HepG2 (cell line): ENCODE measurements around the gene RBM8A. TPM values are rescaled to one million over a fixed set of nuclear protein-coding genes. Genes with fewer than 3 reads are reported as not detected.

Source experiments
- AGO1 ChIP-seq: fragments of 200-400 bp; formaldehyde crosslinking; IDR thresholded peaks from 2 replicates; pipeline ENCODE4 v1.6.1; 2017; ENCODE audit warnings: mild to moderate bottlenecking, low read depth, low read length, moderate library complexity; ENCODE audit not compliant: poor library complexity, severe bottlenecking
- AGO2 ChIP-seq: fragments of 200-400 bp; formaldehyde crosslinking; optimal IDR thresholded peaks from 2 replicates; pipeline ENCODE3; 2017; ENCODE audit warnings: mild to moderate bottlenecking, low read depth, low read length, moderate library complexity
- BRD4 ChIP-seq: sonication (generic); formaldehyde crosslinking; IDR thresholded peaks from 2 replicates; pipeline ENCODE4 v1.4.0; 2020; ENCODE audit warnings: missing genetic modification reagents
- CHD2 ChIP-seq: IDR thresholded peaks from 2 replicates; pipeline ENCODE4 v1.6.1; 2011; ENCODE audit warnings: low read depth, low read length, improper control_type of control experiment
- ELF1 ChIP-seq: sonication (generic); formaldehyde crosslinking; IDR thresholded peaks from 2 replicates; pipeline ENCODE4 v1.4.0; 2020; ENCODE audit warnings: missing genetic modification reagents
- HNF1A ChIP-seq, 2 experiments: sonication (generic) in 1 of 2; formaldehyde crosslinking in 1 of 2; IDR thresholded peaks; 2 replicates each; pipeline versions ENCODE4 v1.4.0 to v1.6.1; 2016 to 2020; ENCODE audit warnings: borderline replicate concordance in 1 of 2, low read depth in 1 of 2, mild to moderate bottlenecking in 1 of 2, missing genetic modification reagents in 1 of 2
- MATR3 ChIP-seq: sonication (generic); formaldehyde crosslinking; IDR thresholded peaks from 2 replicates; pipeline ENCODE4 v1.4.0; 2020; ENCODE audit warnings: missing genetic modification reagents
- NFE2 ChIP-seq: sonication (generic); formaldehyde crosslinking; IDR thresholded peaks from 2 replicates; pipeline ENCODE4 v1.4.0; 2020; ENCODE audit warnings: missing genetic modification reagents
- RARG ChIP-seq: sonication (generic); formaldehyde crosslinking; IDR thresholded peaks from 2 replicates; pipeline ENCODE4 v1.4.0; 2020; ENCODE audit warnings: low read depth, mild to moderate bottlenecking, missing genetic modification reagents
- RFX3 ChIP-seq: IDR thresholded peaks from 2 replicates; pipeline ENCODE4 v1.6.1; 2016; ENCODE audit warnings: missing biosample characterization, missing genetic modification reagents
- SIN3B ChIP-seq: fragments of 150-350 bp; IDR thresholded peaks from 2 replicates; pipeline ENCODE4 v1.6.1; 2014; ENCODE audit warnings: low read length
- SSRP1 ChIP-seq: IDR thresholded peaks from 2 replicates; pipeline ENCODE4 v1.6.1; 2016; ENCODE audit warnings: control low read depth
- ZNF317 ChIP-seq: sonication (generic); formaldehyde crosslinking; IDR thresholded peaks from 2 replicates; pipeline ENCODE4 v1.5.0; 2020; ENCODE audit warnings: mild to moderate bottlenecking, missing genetic modification reagents
- ZNF350 ChIP-seq: sonication (generic); formaldehyde crosslinking; IDR thresholded peaks from 2 replicates; pipeline ENCODE4 v1.4.0; 2020; ENCODE audit warnings: mild to moderate bottlenecking, low read depth, missing genetic modification reagents, borderline replicate concordance
- ZNF574 ChIP-seq: sonication (generic); formaldehyde crosslinking; IDR thresholded peaks from 2 replicates; pipeline ENCODE4 v1.4.0; 2020; ENCODE audit warnings: missing genetic modification reagents
- ZNF644 ChIP-seq: IDR thresholded peaks from 2 replicates; pipeline ENCODE4 v1.6.1; 2016; ENCODE audit warnings: low read depth
- ZSCAN29 ChIP-seq: sonication (generic); formaldehyde crosslinking; conservative IDR thresholded peaks from 2 replicates; pipeline ENCODE4 v1.4.0; 2020; ENCODE audit warnings: mild to moderate bottlenecking, missing genetic modification reagents
- polyA plus RNA-seq, 8 experiments: library from polyadenylated mRNA; depleted of rRNA in 3 of 8; stranded (reverse) in 7 of 8; unstranded in 1 of 8; fragments of >200 nt; fragmentation: Illumina TruSeq in 4 of 8; extraction: Trizol in 4 of 8; gene quantifications; 2 replicates each; pipeline versions ENCODE4 v1.2.1 to v1.2.3, GENCODE V29; 2011 to 2016; ENCODE audit warnings: low read depth in 4 of 8, missing spikeins in 1 of 8, mixed read lengths in 1 of 8; ENCODE audit not compliant: insufficient read depth in 1 of 8
- total RNA-seq, 5 experiments: library from RNA; depleted of rRNA; stranded (reverse); fragments of >200 nt; fragmentation: Illumina TruSeq; extraction: Trizol; gene quantifications; 2 replicates each; pipeline ENCODE4 v1.2.3, GENCODE V29; 2016; ENCODE audit warnings: low read depth in 1 of 5

Gene RBM8A
- total and polyA plus RNA-seq, 2 of the 13 experiments (the other 11 are each of a cell fraction or from before 2014, with no cell fraction given): 106 to 162 TPM

- TF ChIP-seq ZNF350 (CRISPR knock-in tag) (peak; percentile 46; the same call in 1 of the 2 replicates), SIN3B (peak; percentile 70), RFX3 (no peak), BRD4 (CRISPR knock-in tag) (no peak), RARG (CRISPR knock-in tag) (no peak), ELF1 (peak; percentile 67), ZSCAN29 (CRISPR knock-in tag) (0 out of 2 replicates have a peak, but pooled peaks have one; percentile 57), AGO1 (peak; percentile 11), ZNF574 (CRISPR knock-in tag) (peak; percentile 31; the same call in 1 of the 2 replicates), SSRP1 (0 out of 2 replicates have a peak, but pooled peaks have one; percentile 16), MATR3 (CRISPR knock-in tag) (no peak), CHD2 (peak; percentile 92), AGO2 (peak; percentile 17), HNF1A (IDR thresholded peaks at IDR 0.05; ENCODE audit: low read depth) (0 out of 2 replicates have a peak, but pooled peaks have one; percentile 11), HNF1A (CRISPR knock-in tag; IDR thresholded peaks at IDR 0.05; ENCODE audit: borderline replicate concordance) (no peak), NFE2 (CRISPR knock-in tag) (no peak), ZNF317 (no peak; the same call in 1 of the 2 replicates), ZNF644 (CRISPR knock-in tag) (no peak)
Observed at GRCh38 chr1:145918144-145918991, 8.9 kb downstream of the RBM8A start, which contains the start of gene PEX11B (continued).
